Uterus (tissue), 4 donors: ENCODE measurements around the gene CTAGE1. TPM values are rescaled to one million over a fixed set of nuclear protein-coding genes. Genes with fewer than 3 reads are reported as not detected.

Experiments used
- DNase-seq, 2 donors: peaks; one replicate each; pipeline ENCODE4 v3.0.0-alpha.2; 2019 to 2020
- H3K27ac ChIP-seq, 2 donors: fragments of 200-600 bp; sonication (generic); 1 replicate in 1 of 2; 2 replicates in 1 of 2; pipeline ENCODE4 v1.5.1; 2016 to 2018
- H3K27me3 ChIP-seq, 2 donors: fragments of 200-600 bp; sonication (generic); one replicate each; pipeline ENCODE4 v1.5.1; 2018 to 2019; ENCODE audit warnings: control low read depth in 1 of 2
- H3K36me3 ChIP-seq, 2 donors: fragments of 200-600 bp; sonication (generic); one replicate each; pipeline ENCODE4 v1.5.1; 2019; ENCODE audit warnings: control low read depth in 1 of 2
- H3K4me1 ChIP-seq, 2 donors: fragments of 200-600 bp; sonication (generic); one replicate each; pipeline ENCODE4 v1.5.1; 2018 to 2019; ENCODE audit warnings: control low read depth in 1 of 2
- H3K4me3 ChIP-seq, 2 donors: fragments of 200-600 bp; sonication (generic); 1 replicate in 1 of 2; 2 replicates in 1 of 2; pipeline ENCODE4 v1.5.1; 2018 to 2019; ENCODE audit warnings: mild to moderate bottlenecking in 1 of 2
- H3K9me3 ChIP-seq, 2 donors: fragments of 200-600 bp; sonication (generic); one replicate each; pipeline ENCODE4 v1.5.1; 2019; ENCODE audit warnings: control low read depth in 1 of 2
- POLR2A ChIP-seq, 2 donors: fragments of 450-650 bp; IDR thresholded peaks; one replicate each; pipeline ENCODE4 v1.6.1; 2016; ENCODE audit warnings: antibody characterized with exemption in 2 of 2, mild to moderate bottlenecking in 1 of 2, moderate library complexity in 1 of 2
- intact Hi-C: fragments of 100-400 bp; cut with DNase I; formaldehyde crosslinking; loops from one replicate; pipeline ENCODE4 v1.15.1; 2023; ENCODE audit warnings: low total_unique reads
- total RNA-seq, 4 donors: library from RNA; depleted of rRNA in 3 of 4; stranded (reverse); fragments of >200 nt in 3 of 4; gene quantifications; one replicate each; pipeline versions ENCODE4 v1.1.0 to v1.2.4, GENCODE V29; 2014 to 2023
- TF ChIP-seq, protein P1 (sequence below), 4 experiments: fragments of 200-600 bp in 2 of 4; fragments of 450-650 bp in 2 of 4; sonication (generic) in 2 of 4; IDR thresholded peaks; one replicate each; pipeline ENCODE4 v1.5.1; 2016 to 2019; ENCODE audit warnings: antibody characterized with exemption in 4 of 4, mild to moderate bottlenecking in 2 of 4, moderate library complexity in 1 of 4
- donor health status: DM: yes; HTN: yes; CAD: no.

The CTAGE1 gene
- total RNA-seq, 4 donors from 2014 or later, result not detected

DNA sequence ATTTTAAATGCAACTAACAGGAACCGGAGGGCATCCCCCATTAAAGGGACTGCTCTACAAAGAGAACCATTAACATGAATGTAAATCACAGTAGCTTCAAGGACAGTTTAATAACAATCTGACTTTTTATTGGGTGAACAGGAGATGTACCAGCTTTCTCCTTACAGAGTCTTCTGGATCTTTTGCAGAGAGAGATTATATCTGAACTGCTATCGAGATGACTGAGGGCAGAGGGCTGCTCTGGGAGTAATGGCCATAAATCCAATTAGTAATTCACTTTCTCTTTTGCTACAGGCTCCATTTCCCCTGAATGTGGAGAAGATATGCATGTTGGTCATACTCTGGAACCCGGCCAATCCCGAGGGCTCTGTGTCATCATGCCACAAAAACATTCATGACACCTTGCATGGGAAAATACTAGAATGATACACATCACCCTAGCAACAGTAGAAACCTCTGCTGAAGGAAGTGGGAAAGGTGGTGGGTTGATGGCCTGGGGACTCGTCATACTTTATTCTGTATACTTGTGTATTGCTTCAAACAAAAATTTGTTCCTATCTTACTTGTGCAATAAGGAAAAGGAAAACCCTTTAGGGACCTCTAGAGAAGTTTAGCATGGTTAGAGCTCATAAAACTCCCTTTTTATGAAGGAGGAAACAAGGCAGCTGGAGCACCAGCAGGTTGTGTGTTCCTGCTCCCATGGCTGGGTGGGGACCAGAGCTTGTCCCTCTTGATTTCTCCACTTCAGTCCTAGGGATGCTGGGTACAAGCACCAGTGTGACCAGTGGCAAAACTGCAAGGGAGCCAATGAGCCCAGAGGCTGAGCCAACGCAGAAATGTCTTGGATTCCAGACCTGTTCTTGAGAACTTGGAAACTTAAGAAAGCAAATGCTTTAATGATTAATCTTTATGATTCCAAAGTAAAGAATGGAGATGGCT lies 26.0 kb downstream of the CTAGE1 start:
- H3K27me3 ChIP-seq, result no peaks in the 10 kb centered on the region
- no peaks in the 10 kb centered on the region for H3K4me1 ChIP-seq
- H3K9me3 ChIP-seq, result no peaks in the 10 kb centered on the region
- intact Hi-C loops, result no loop called here
- TF ChIP-seq POLR2A (IDR thresholded peaks at IDR 0.05), result no peak
- TF ChIP-seq, protein P1, sequence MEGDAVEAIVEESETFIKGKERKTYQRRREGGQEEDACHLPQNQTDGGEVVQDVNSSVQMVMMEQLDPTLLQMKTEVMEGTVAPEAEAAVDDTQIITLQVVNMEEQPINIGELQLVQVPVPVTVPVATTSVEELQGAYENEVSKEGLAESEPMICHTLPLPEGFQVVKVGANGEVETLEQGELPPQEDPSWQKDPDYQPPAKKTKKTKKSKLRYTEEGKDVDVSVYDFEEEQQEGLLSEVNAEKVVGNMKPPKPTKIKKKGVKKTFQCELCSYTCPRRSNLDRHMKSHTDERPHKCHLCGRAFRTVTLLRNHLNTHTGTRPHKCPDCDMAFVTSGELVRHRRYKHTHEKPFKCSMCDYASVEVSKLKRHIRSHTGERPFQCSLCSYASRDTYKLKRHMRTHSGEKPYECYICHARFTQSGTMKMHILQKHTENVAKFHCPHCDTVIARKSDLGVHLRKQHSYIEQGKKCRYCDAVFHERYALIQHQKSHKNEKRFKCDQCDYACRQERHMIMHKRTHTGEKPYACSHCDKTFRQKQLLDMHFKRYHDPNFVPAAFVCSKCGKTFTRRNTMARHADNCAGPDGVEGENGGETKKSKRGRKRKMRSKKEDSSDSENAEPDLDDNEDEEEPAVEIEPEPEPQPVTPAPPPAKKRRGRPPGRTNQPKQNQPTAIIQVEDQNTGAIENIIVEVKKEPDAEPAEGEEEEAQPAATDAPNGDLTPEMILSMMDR (IDR thresholded peaks at IDR 0.05), result no peak
- peak; percentile 25 to 34 for DNase-seq
- no peaks in the 10 kb centered on the region for H3K36me3 ChIP-seq
- no peak overlapping the region for H3K27ac ChIP-seq
- H3K4me3 ChIP-seq, result no peak overlapping the region

DNA sequence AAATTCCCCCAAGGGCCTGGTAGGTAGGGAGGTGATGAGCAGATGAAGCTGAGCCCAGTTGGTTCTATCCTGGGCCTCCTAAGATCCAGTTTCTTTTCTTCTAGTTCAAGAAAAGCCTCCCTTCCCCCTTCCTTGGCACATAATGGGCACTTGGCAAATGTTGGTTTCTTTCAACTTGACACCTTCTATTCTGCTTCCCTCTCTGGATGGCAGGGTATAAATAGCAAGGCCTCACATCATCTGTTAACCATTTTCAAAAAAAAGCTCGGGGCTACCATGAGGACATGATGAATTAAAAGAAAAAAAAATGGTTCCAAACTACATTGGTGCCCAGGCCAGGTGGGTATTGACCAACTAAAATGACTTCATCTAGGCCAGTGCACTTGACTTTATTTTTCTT lies 29.9 kb downstream of the CTAGE1 start:
- Histone ChIP-seq H3K27ac (no peak overlapping the region), H3K27me3 (no peaks in the 10 kb centered on the region), H3K9me3 (no peaks in the 10 kb centered on the region), H3K4me3 (no peak overlapping the region), H3K4me1 (no peaks in the 10 kb centered on the region), H3K36me3 (no peaks in the 10 kb centered on the region)
- no peak for DNase-seq
- TF ChIP-seq, protein P1 (IDR thresholded peaks at IDR 0.05), result no peak
- no peak for TF ChIP-seq POLR2A (IDR thresholded peaks at IDR 0.05)
- intact Hi-C loops, result no loop called here

DNA sequence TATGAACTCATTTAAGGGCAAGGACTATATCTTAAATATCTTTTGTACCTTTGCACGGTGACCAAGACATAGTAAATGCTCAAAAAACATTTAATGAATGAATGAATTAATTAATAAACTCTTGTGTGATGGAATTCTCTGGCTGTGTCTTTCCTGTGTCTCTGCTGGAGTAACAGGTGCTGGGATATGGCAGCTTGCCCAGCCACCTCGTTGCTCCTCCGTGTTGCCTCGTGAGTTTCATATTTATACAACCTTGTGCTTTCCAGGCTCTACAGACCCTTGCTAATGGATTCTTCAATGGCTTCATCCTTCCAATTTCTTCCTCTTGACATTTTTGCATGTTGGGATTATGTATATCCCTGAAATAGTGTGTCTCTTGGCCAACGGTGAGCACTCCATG lies 30.4 kb downstream of the CTAGE1 start:
- no peak overlapping the region for H3K27ac ChIP-seq
- no peak for DNase-seq
- no peaks in the 10 kb centered on the region for H3K27me3 ChIP-seq
- intact Hi-C loops, result no loop called here
- no peak overlapping the region for H3K4me3 ChIP-seq
- TF ChIP-seq, protein P1 (IDR thresholded peaks at IDR 0.05), result no peak
- no peak for TF ChIP-seq POLR2A (IDR thresholded peaks at IDR 0.05)
- no peaks in the 10 kb centered on the region for H3K9me3 ChIP-seq
- H3K4me1 ChIP-seq, result no peaks in the 10 kb centered on the region
- no peaks in the 10 kb centered on the region for H3K36me3 ChIP-seq

DNA sequence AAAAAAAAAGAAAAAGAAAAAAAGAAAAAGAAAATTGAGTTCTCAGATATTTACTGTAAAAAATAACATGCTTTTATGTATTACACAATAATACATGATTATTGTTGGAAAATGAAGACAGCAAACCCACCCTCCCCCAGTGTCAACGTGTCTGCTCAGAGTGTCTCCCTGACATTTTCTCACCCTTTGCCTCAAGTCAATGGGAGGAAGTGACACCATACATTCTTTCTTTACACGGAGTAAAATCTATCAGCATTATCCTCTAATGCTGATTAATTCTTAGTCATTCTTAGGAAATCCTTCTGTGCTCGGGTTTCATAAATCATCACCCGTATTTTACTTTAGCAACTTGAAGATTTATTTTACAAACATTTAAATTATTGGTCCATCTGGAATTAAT lies 32.0 kb downstream of the CTAGE1 start:
- no peaks in the 10 kb centered on the region for H3K36me3 ChIP-seq
- no peaks in the 10 kb centered on the region for H3K9me3 ChIP-seq
- no peak overlapping the region for H3K27ac ChIP-seq
- no peak overlapping the region for H3K4me3 ChIP-seq
- DNase-seq, result no peak
- no peaks in the 10 kb centered on the region for H3K4me1 ChIP-seq
- H3K27me3 ChIP-seq, result no peaks in the 10 kb centered on the region
- TF ChIP-seq, protein P1 (IDR thresholded peaks at IDR 0.05), result no peak
- TF ChIP-seq POLR2A (IDR thresholded peaks at IDR 0.05), result no peak
- intact Hi-C loops, result no loop called here

DNA sequence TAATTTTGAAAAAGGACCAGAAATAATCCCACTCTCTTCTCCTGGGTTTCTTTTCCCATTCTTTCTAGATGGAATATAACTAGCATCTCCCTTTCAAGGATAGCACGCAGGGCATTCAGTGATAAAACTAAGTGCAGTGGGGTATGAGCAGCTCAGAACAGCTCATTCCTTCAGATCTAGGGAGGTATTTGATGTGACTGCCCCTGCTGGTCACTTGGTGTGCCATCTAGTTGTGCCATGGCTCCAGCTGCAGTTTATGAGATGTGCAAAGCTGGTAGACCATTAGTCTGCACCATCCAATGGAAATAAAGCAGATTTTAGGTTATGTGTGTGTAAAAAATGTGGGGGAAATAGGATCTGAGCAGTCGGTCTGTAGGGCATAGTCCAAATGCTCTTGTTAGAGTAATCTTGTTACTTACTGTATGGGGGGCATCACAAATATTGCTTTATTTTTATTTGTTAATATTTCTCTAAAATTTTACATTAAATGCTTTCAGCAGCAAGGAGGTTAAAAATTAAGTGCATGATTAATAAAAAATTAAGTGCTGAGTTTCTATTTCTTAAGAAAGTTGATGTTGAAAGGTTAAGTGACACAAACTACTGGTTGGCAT lies 38.9 kb downstream of the CTAGE1 start:
- H3K27me3 ChIP-seq, result no peaks in the 10 kb centered on the region
- no peaks in the 10 kb centered on the region for H3K9me3 ChIP-seq
- no peak for TF ChIP-seq POLR2A (IDR thresholded peaks at IDR 0.05)
- TF ChIP-seq, protein P1 (IDR thresholded peaks at IDR 0.05), result peak in 3 of 4 experiments; percentile 25 to 33 (median 27)
- no peak overlapping the region for H3K4me3 ChIP-seq
- intact Hi-C loops, result no loop called here
- DNase-seq, result no peak
- no peaks in the 10 kb centered on the region for H3K36me3 ChIP-seq
- no peak overlapping the region for H3K27ac ChIP-seq
- H3K4me1 ChIP-seq, result no peaks in the 10 kb centered on the region
